Measurements from ENCODE around the gene GRM8. TPM values are rescaled to one million over a fixed set of nuclear protein-coding genes. Genes with fewer than 3 reads are reported as not detected.

The GRM8 gene
- total RNA-seq, 1 experiment from 2014 or later: 1.8 TPM

GRCh38 chr7:127154958-127155357 is 97.8 kb downstream of the GRM8 start:
- no peak overlapping the region for H2BK20ac ChIP-seq (ENCODE audit: low read depth, low read length, poor library complexity, severe bottlenecking)
- H3K4ac ChIP-seq (ENCODE audit: low read depth, low read length): no peak overlapping the region
- H4K91ac ChIP-seq (ENCODE audit: insufficient read length, low read depth, low read length): no peak overlapping the region
- H2AFZ ChIP-seq (ENCODE audit: low read length): no peak overlapping the region
- DNase-seq: no peak
- H4K20me1 ChIP-seq (ENCODE audit: control insufficient read depth, insufficient read depth, insufficient read length): no peaks in the 10 kb centered on the region
- no peak overlapping the region for H3K27ac ChIP-seq (ENCODE audit: insufficient read length, low read depth, low read length)
- H2BK5ac ChIP-seq (ENCODE audit: insufficient read length, low read length): no peak overlapping the region
- Mint-ChIP-seq H3K27ac (no peak overlapping the region), H3K9me3 (no peaks in the 10 kb centered on the region), H3K4me1 (peaks cover 4 to 5% of the 10 kb centered on the region in 2 experiments; a peak in 3 of 4 replicates), H3K4me3 (no peak overlapping the region), H3K27me3 (ENCODE audit: low read depth) (peaks cover 13% of the 10 kb centered on the region), H3K36me3 (ENCODE audit: insufficient read depth in 1 of 3, low read depth in 3 of 3) (no peaks in the 10 kb centered on the region)
- no peak overlapping the region for H3K23ac ChIP-seq (ENCODE audit: insufficient read length, low read depth, low read length)
- no peak overlapping the region for H2AK5ac ChIP-seq (ENCODE audit: insufficient read length, low read length)
- H3K4me1 ChIP-seq (ENCODE audit: insufficient read depth, low read length): no peaks in the 10 kb centered on the region
- no peak overlapping the region for H2BK12ac ChIP-seq (ENCODE audit: insufficient read length, low read depth, low read length)
- no peak for TF ChIP-seq CTCF (conservative IDR thresholded peaks at IDR 0.05)
- H2BK120ac ChIP-seq (ENCODE audit: low read depth, low read length, poor library complexity, severe bottlenecking): no peak overlapping the region
- no peak overlapping the region for H3K18ac ChIP-seq (ENCODE audit: insufficient read length, low read depth, low read length)
- H3K79me1 ChIP-seq (ENCODE audit: insufficient read depth, low read depth, low read length, poor library complexity, severe bottlenecking): no peaks in the 10 kb centered on the region
- no peak overlapping the region for H3K9ac ChIP-seq (ENCODE audit: extremely low read depth, insufficient read length, low read length)
- no peak overlapping the region for H3K14ac ChIP-seq (ENCODE audit: insufficient read depth, low read length)
- no peaks in the 10 kb centered on the region for H3K23me2 ChIP-seq (ENCODE audit: insufficient read length, low read depth, low read length, poor library complexity, severe bottlenecking)
- H3K9me3 ChIP-seq (ENCODE audit: control insufficient read depth, low read depth, low read length): no peaks in the 10 kb centered on the region
- H3T11ph ChIP-seq (ENCODE audit: low read length): no peak overlapping the region
- H3K79me2 ChIP-seq (ENCODE audit: insufficient read depth, low read length): peaks cover 1% of the 10 kb centered on the region; the same call in 1 of the 2 replicates
- H3K4me2 ChIP-seq (ENCODE audit: insufficient read depth, insufficient read length, low read length): no peak overlapping the region
- WGBS (ENCODE audit: extremely low coverage, insufficient read length, low lambda C conversion rate): no CpG with 5 or more reads among the region's 4 CpGs
- no peak overlapping the region for H2BK15ac ChIP-seq (ENCODE audit: low read depth, low read length)
- no peak overlapping the region for H3K56ac ChIP-seq (ENCODE audit: insufficient read length, low read depth, low read length)
- no peak overlapping the region for H4K8ac ChIP-seq (replicated peaks; ENCODE audit: insufficient read length, low read depth, low read length)
- no peaks in the 10 kb centered on the region for H3K27me3 ChIP-seq (ENCODE audit: insufficient read depth, low read length)
- no peak overlapping the region for H4K5ac ChIP-seq (ENCODE audit: insufficient read length, low read depth, low read length)

Data from H9 (cell line).